ENCODE data around the gene MAP3K15.

- no peak for TF ChIP-seq CTCF (IDR thresholded peaks at IDR 0.05)
- TF ChIP-seq GABPA (IDR thresholded peaks at IDR 0.05; ENCODE audit: low read depth) = no peak
These were observed 105.0 kb downstream of the MAP3K15 start for GRCh38 chrX:19410259-19410658.
